T-cell (primary cell): ENCODE results near the gene USP3. TPM values are rescaled to one million over a fixed set of nuclear protein-coding genes. Genes with fewer than 3 reads are reported as not detected.

Experiments used
- ATAC-seq, 4 experiments: fragments of 200-7000 bp in 3 of 4; fragments of 150-1000 bp in 1 of 4; cut with Tn5 transposase; replicated peaks in 1 of 4; 1 replicate in 3 of 4; 2 replicates in 1 of 4; pipeline ENCODE4 v1.10.0; 2021; ENCODE audit warnings: moderate library complexity in 3 of 4, mild to moderate bottlenecking in 2 of 4, moderate number of reproducible peaks in 1 of 4
- CTCF ChIA-PET, 2 donors: fragments of 300-600 bp; sonication (Branson Sonifier 250); formaldehyde crosslinking; loops; one replicate each; lab custom pipeline; 2022; ENCODE audit warnings: antibody characterized with exemption in 2 of 2; lab: Charles Lee
- POLR2A ChIA-PET, 2 donors: fragments of 300-600 bp; sonication (Branson Sonifier 250); formaldehyde crosslinking; loops; one replicate each; lab custom pipeline; 2022; ENCODE audit warnings: antibody characterized with exemption in 2 of 2; lab: Charles Lee
- DNase-seq, 35 experiments: peaks; one replicate each; pipeline versions ENCODE4 v3.0.0 to v3.0.0-alpha.2; 2013 to 2023
- H3K27ac ChIP-seq: one replicate; pipeline ENCODE4 v1.5.1; 2013; ENCODE audit warnings: low read length
- H3K27me3 ChIP-seq, 2 experiments: replicated peaks in 1 of 2; 1 replicate in 1 of 2; 2 replicates in 1 of 2; pipeline versions ENCODE4 v1.6.1 to v1.7.0; 2013; ENCODE audit warnings: low read length in 1 of 2, mixed read lengths in 1 of 2; ENCODE audit not compliant: control insufficient read depth in 2 of 2, insufficient read depth in 2 of 2; ENCODE audit errors: extremely low read depth in 1 of 2
- H3K36me3 ChIP-seq, 2 donors: 1 replicate in 1 of 2; 2 replicates in 1 of 2; pipeline versions ENCODE4 v1.6.1 to v1.7.0; 2013; ENCODE audit warnings: low read length in 1 of 2; ENCODE audit not compliant: control insufficient read depth in 2 of 2, insufficient read depth in 1 of 2; ENCODE audit errors: extremely low read depth in 1 of 2
- H3K4me1 ChIP-seq, 2 experiments: 1 replicate in 1 of 2; 2 replicates in 1 of 2; pipeline versions ENCODE4 v1.6.1 to v1.7.0; 2013; ENCODE audit warnings: low read length in 2 of 2, mixed read lengths in 1 of 2; ENCODE audit not compliant: insufficient read depth in 2 of 2, control insufficient read depth in 1 of 2; ENCODE audit errors: extremely low read depth in 1 of 2
- H3K4me3 ChIP-seq, 2 donors: 1 replicate in 1 of 2; 2 replicates in 1 of 2; pipeline versions ENCODE4 v1.5.1 to v1.7.0; 2013; ENCODE audit warnings: mild to moderate bottlenecking in 2 of 2, low read length in 1 of 2, moderate library complexity in 1 of 2; ENCODE audit not compliant: control insufficient read depth in 1 of 2; ENCODE audit errors: extremely low read depth in 1 of 2
- H3K9me3 ChIP-seq: 2 replicates; pipeline ENCODE4 v1.7.0; 2013
- H3K27ac Mint-ChIP-seq, 2 donors: one replicate each; pipeline ENCODE4 v1.8.0; 2020 to 2021; ENCODE audit warnings: mild to moderate bottlenecking in 2 of 2, mixed read lengths in 2 of 2
- H3K27me3 Mint-ChIP-seq, 2 donors: one replicate each; pipeline ENCODE4 v1.8.0; 2021 to 2022; ENCODE audit warnings: mixed read lengths in 2 of 2
- H3K36me3 Mint-ChIP-seq: one replicate; pipeline ENCODE4 v1.8.0; 2021; ENCODE audit warnings: mixed read lengths
- H3K4me1 Mint-ChIP-seq, 3 donors: one replicate each; pipeline ENCODE4 v1.8.0; 2020 to 2022; ENCODE audit warnings: mixed read lengths in 3 of 3, mild to moderate bottlenecking in 1 of 3
- H3K4me3 Mint-ChIP-seq, 3 donors: one replicate each; pipeline ENCODE4 v1.8.0; 2020 to 2022; ENCODE audit warnings: mild to moderate bottlenecking in 3 of 3, mixed read lengths in 3 of 3, moderate library complexity in 3 of 3
- H3K9me3 Mint-ChIP-seq, 3 donors: one replicate each; pipeline ENCODE4 v1.8.0; 2020 to 2022; ENCODE audit warnings: mixed read lengths in 3 of 3
- WGBS: methylation state at CpG from one replicate; pipeline ENCODE4 v1.1.5; 2013; ENCODE audit warnings: missing lambda C conversion rate; ENCODE audit not compliant: insufficient coverage; 5-methylcytosine and 5-hydroxymethylcytosine counted together
- total RNA-seq, 35 experiments: library from RNA in 6 of 35; stranded (reverse) in 6 of 35; fragments of 120-200 nt in 1 of 35; gene quantifications; one replicate each; pipeline versions ENCODE4 v1.2.1 to v1.2.4 and lab custom pipeline; 2013 to 2026

USP3 gene
- total RNA-seq, 5 donors from 2014 or later (not counting 1 experiment from before 2014, with no cell fraction given): 123 to 265 (median 130) TPM

DNA sequence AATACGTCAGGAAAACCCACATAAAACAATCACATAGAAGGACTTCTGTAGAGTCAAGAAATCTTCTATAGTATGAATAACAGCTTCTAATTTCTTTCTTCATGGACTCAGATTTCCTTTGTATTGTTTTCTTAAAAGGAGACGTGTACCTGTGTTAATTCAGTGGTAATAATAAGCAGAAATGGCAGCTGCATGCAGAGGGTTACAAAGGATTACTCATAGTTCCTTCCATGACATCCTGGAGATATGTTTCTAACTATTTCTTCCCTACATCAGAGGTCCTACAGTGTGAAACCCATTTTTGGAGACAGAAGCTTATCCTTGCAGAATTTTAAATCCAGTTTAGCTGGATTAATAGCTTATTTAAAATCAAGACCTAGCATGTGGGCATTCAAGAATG, 128.9 kb downstream of the USP3 start:
- H3K4me3 ChIP-seq: no peak overlapping the region
- DNase-seq (no peak), ATAC-seq (no peak)
- no peaks in the 10 kb centered on the region for H3K9me3 ChIP-seq
- no peak overlapping the region for H3K27ac ChIP-seq
- peak overlapping the region in 1 of 2 donors; percentile 1 for H3K27ac Mint-ChIP-seq
- H3K36me3 Mint-ChIP-seq: peaks cover 59% of the 10 kb centered on the region
- CTCF ChIA-PET: interaction anchor here (0.5 to 1.2 kb wide), 3 partner anchors 11 to 352 kb away, joined by 3 to 7 read pairs (median 5); no protein-coding TSS in a partner anchor
- no peaks in the 10 kb centered on the region for H3K9me3 Mint-ChIP-seq
- WGBS: no CpG with 5 or more reads among the region's 2 CpGs
- H3K4me1 ChIP-seq: no peaks in the 10 kb centered on the region
- H3K4me1 Mint-ChIP-seq: no peaks in the 10 kb centered on the region
- POLR2A ChIA-PET: no interaction called here
- H3K27me3 Mint-ChIP-seq: no peaks in the 10 kb centered on the region
- H3K36me3 ChIP-seq: peaks cover 21 to 88% of the 10 kb centered on the region in 2 donors
- H3K4me3 Mint-ChIP-seq: no peak overlapping the region
- H3K27me3 ChIP-seq: no peaks in the 10 kb centered on the region

DNA sequence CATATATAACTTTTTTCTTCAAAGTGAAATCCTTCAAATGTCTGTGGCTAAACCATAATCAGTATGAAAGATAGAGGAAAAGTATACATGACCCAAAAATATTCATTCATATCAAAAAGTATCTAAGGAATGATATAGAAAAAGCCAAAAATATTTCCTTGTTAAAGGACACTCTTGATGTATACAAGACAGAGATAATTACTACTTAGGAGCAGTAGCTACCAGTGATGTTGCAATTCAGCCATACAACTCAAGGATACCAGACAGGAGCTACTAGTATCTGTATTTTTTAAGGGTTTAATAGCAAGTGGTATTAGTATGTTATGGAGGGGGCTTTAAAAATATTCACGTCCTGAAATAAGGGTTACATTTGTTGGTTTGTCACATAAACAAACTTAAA, 129.8 kb downstream of the USP3 start:
- ChIA-PET CTCF (interaction anchor here in 1 of 2 donors (1.0 kb wide), 1 partner anchor 24 kb away, joined by 3 read pairs; no protein-coding TSS in a partner anchor), POLR2A (no interaction called here)

DNA sequence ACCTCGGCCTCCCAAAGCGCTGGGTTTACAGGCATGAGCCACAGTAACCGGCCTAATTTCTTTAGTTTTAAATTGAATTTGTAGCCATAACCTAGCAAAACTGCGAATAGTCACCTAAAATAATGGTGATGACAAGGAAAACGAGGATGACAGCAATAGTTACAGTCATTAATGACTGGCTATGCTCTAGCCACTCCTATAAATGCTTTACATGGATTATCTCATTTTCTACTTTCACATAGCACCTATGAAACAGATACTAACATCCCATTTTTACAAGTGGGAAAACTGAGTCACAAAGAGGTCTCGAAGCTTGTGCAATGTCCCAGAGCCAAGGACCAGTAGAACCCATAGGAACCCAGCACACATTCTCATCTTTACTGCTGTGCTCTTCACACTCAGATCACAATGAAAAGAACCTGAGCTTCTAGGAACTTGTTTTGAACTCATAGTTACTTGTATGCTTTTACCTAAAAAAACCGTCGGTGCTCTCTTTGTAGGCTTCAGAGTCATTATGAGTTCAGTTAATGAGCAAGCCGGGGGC, 132.2 kb downstream of the USP3 start:
- ATAC-seq (no peak), DNase-seq (no peak)
- no peaks in the 10 kb centered on the region for H3K27me3 Mint-ChIP-seq
- H3K27me3 ChIP-seq: no peaks in the 10 kb centered on the region
- H3K9me3 Mint-ChIP-seq: no peaks in the 10 kb centered on the region
- no peaks in the 10 kb centered on the region for H3K4me1 Mint-ChIP-seq
- H3K9me3 ChIP-seq: no peaks in the 10 kb centered on the region
- H3K27ac ChIP-seq: no peak overlapping the region
- H3K36me3 Mint-ChIP-seq: peaks cover 50% of the 10 kb centered on the region
- H3K27ac Mint-ChIP-seq: peak overlapping the region in 1 of 2 donors; percentile 22
- POLR2A ChIA-PET: no interaction called here
- H3K4me3 Mint-ChIP-seq: no peak overlapping the region
- CTCF ChIA-PET: interaction anchor here in 1 of 2 donors (1.0 kb wide), 1 partner anchor 94 kb away, joined by 3 read pairs; no protein-coding TSS in a partner anchor
- no peak overlapping the region for H3K4me3 ChIP-seq
- H3K36me3 ChIP-seq: peaks cover 9 to 90% of the 10 kb centered on the region in 2 donors
- no peaks in the 10 kb centered on the region for H3K4me1 ChIP-seq
- WGBS: 90% methylated on average over 5 of the region's 9 CpGs

More for the DNA sequence above, 129.8 kb downstream of the USP3 start:
- no peak overlapping the region for H3K27ac ChIP-seq
- H3K4me1 ChIP-seq: no peaks in the 10 kb centered on the region
- no peaks in the 10 kb centered on the region for H3K4me1 Mint-ChIP-seq
- peaks cover 18 to 90% of the 10 kb centered on the region in 2 donors for H3K36me3 ChIP-seq
- H3K4me3 Mint-ChIP-seq: no peak overlapping the region
- H3K27me3 ChIP-seq: no peaks in the 10 kb centered on the region
- H3K36me3 Mint-ChIP-seq: peaks cover 58% of the 10 kb centered on the region
- no peaks in the 10 kb centered on the region for H3K9me3 ChIP-seq
- H3K27ac Mint-ChIP-seq: peak overlapping the region; percentile 1 to 23
- ATAC-seq (no peak), DNase-seq (no peak)
- H3K9me3 Mint-ChIP-seq: no peaks in the 10 kb centered on the region
- no peaks in the 10 kb centered on the region for H3K27me3 Mint-ChIP-seq
- no CpG with 5 or more reads among the region's 1 CpG for WGBS
- H3K4me3 ChIP-seq: no peak overlapping the region

DNA sequence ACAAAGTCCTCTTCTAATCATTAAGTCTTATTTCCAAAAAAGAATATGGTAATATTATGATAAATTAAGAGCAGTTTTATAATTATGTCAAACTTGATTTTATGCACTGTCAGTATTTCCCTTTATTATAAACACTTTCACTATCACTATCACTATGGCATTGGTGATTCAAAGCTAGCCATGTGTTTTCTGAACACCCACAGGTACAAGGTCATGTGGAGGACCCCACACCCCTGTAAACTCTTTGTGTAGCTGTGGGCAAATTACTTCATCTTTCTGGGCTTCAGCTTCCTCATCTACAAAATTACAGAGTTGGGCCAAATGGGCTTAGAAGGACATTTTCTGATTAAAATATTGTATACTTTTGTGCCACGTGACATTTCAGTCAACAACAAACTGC, 134.4 kb downstream of the USP3 start:
- Histone ChIP-seq H3K27ac (no peak overlapping the region), H3K4me3 (no peak overlapping the region), H3K4me1 (no peaks in the 10 kb centered on the region), H3K36me3 (peaks cover 9 to 88% of the 10 kb centered on the region in 2 donors), H3K27me3 (no peaks in the 10 kb centered on the region), H3K9me3 (no peaks in the 10 kb centered on the region)
- DNase-seq: no peak
- no peak for ATAC-seq
- ChIA-PET CTCF (interaction anchor here in 1 of 2 donors (0.6 kb wide), 1 partner anchor 525 kb away, joined by 3 read pairs; no protein-coding TSS in a partner anchor), POLR2A (no interaction called here)
- peak overlapping the region in 1 of 2 donors; percentile 68 for H3K27ac Mint-ChIP-seq
- WGBS: no CpG with 5 or more reads among the region's 1 CpG
- no peaks in the 10 kb centered on the region for H3K9me3 Mint-ChIP-seq
- H3K27me3 Mint-ChIP-seq: no peaks in the 10 kb centered on the region
- H3K4me1 Mint-ChIP-seq: no peaks in the 10 kb centered on the region
- peaks cover 43% of the 10 kb centered on the region for H3K36me3 Mint-ChIP-seq
- H3K4me3 Mint-ChIP-seq: no peak overlapping the region

DNA sequence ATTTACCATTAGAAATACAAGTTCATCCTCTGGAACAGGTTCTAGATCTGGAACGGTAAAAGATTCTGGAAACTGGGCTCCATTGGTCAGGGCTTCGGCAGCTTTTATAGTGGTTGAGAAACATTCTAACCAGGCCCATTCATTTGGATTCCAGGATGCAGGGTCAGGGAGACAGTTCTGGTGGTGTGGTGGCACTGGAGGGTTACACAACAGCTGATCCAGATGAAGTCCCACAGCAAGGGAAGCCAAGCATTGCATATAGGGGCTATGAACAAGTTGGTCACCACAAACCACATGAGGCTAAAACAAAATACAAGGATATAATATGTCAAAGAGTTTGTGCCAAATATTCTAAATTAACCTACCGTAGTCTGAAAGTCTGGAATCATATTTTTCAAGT, 135.8 kb downstream of the USP3 start:
- Histone ChIP-seq H3K4me3 (no peak overlapping the region), H3K27ac (no peak overlapping the region), H3K27me3 (no peaks in the 10 kb centered on the region), H3K4me1 (no peaks in the 10 kb centered on the region), H3K36me3 (peaks cover 9 to 89% of the 10 kb centered on the region in 2 donors), H3K9me3 (no peaks in the 10 kb centered on the region)
- ATAC-seq (no peak), DNase-seq (no peak)
- H3K27ac Mint-ChIP-seq: peak overlapping the region in 1 of 2 donors; percentile 53
- no peaks in the 10 kb centered on the region for H3K27me3 Mint-ChIP-seq
- H3K36me3 Mint-ChIP-seq: peaks cover 44% of the 10 kb centered on the region
- H3K9me3 Mint-ChIP-seq: no peaks in the 10 kb centered on the region
- ChIA-PET POLR2A (interaction anchor here in 1 of 2 donors (0.5 to 1.2 kb wide), 2 partner anchors 9 to 11 kb away, joined by 3 read pairs; no protein-coding TSS in a partner anchor), CTCF (interaction anchor here in 1 of 2 donors (1.2 kb wide), 1 partner anchor 30 kb away, joined by 3 read pairs; no protein-coding TSS in a partner anchor)
- no peak overlapping the region for H3K4me3 Mint-ChIP-seq
- WGBS: 92% methylated on average over 2 of the region's 3 CpGs
- no peaks in the 10 kb centered on the region for H3K4me1 Mint-ChIP-seq
